Suprapubic skin (tissue), 4 donors: Measurements from ENCODE around the gene PCID2.

Experiments used
- EP300 ChIP-seq: sonication (generic); formaldehyde crosslinking; IDR thresholded peaks from one replicate; pipeline ENCODE4 v1.6.1; 2017; ENCODE audit warnings: antibody characterized with exemption
- POLR2A ChIP-seq, 2 donors: fragments of 450-650 bp; IDR thresholded peaks; one replicate each; pipeline ENCODE4 v1.6.1; 2017; ENCODE audit warnings: antibody characterized with exemption in 2 of 2, mild to moderate bottlenecking in 2 of 2, moderate library complexity in 2 of 2
- POLR2AphosphoS5 ChIP-seq, 3 donors: sonication (generic); formaldehyde crosslinking; IDR thresholded peaks; one replicate each; pipeline ENCODE4 v1.6.1; 2017; ENCODE audit warnings: antibody characterized with exemption in 3 of 3
- TF ChIP-seq, protein P1 (sequence below), 2 donors: fragments of 200-600 bp in 1 of 2; fragments of 450-650 bp in 1 of 2; sonication (generic) in 1 of 2; IDR thresholded peaks; one replicate each; pipeline ENCODE4 v1.5.1; 2016 to 2019; ENCODE audit warnings: antibody characterized with exemption in 2 of 2, mild to moderate bottlenecking in 1 of 2, moderate library complexity in 1 of 2

GRCh38 chr13:113170511-113170910 is 38.0 kb downstream of the PCID2 start:
- TF ChIP-seq, protein P1, sequence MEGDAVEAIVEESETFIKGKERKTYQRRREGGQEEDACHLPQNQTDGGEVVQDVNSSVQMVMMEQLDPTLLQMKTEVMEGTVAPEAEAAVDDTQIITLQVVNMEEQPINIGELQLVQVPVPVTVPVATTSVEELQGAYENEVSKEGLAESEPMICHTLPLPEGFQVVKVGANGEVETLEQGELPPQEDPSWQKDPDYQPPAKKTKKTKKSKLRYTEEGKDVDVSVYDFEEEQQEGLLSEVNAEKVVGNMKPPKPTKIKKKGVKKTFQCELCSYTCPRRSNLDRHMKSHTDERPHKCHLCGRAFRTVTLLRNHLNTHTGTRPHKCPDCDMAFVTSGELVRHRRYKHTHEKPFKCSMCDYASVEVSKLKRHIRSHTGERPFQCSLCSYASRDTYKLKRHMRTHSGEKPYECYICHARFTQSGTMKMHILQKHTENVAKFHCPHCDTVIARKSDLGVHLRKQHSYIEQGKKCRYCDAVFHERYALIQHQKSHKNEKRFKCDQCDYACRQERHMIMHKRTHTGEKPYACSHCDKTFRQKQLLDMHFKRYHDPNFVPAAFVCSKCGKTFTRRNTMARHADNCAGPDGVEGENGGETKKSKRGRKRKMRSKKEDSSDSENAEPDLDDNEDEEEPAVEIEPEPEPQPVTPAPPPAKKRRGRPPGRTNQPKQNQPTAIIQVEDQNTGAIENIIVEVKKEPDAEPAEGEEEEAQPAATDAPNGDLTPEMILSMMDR (IDR thresholded peaks at IDR 0.05), result no peak
- no peak for TF ChIP-seq POLR2A (IDR thresholded peaks at IDR 0.05)
- no peak for TF ChIP-seq POLR2AphosphoS5 (IDR thresholded peaks at IDR 0.05)
- no peak for TF ChIP-seq EP300
